Suprapubic skin (tissue), 4 donors: ENCODE data around the gene SLC9A5.

Experiments used
- CTCF ChIP-seq, 2 donors: fragments of 200-600 bp in 1 of 2; fragments of 450-650 bp in 1 of 2; sonication (generic) in 1 of 2; IDR thresholded peaks; one replicate each; pipeline ENCODE4 v1.5.1; 2016 to 2019; ENCODE audit warnings: antibody characterized with exemption in 2 of 2, mild to moderate bottlenecking in 1 of 2, moderate library complexity in 1 of 2
- POLR2A ChIP-seq, 2 donors: fragments of 450-650 bp; IDR thresholded peaks; one replicate each; pipeline ENCODE4 v1.6.1; 2017; ENCODE audit warnings: antibody characterized with exemption in 2 of 2, mild to moderate bottlenecking in 2 of 2, moderate library complexity in 2 of 2
- POLR2AphosphoS5 ChIP-seq, 3 donors: sonication (generic); formaldehyde crosslinking; IDR thresholded peaks; one replicate each; pipeline ENCODE4 v1.6.1; 2017; ENCODE audit warnings: antibody characterized with exemption in 3 of 3

- no peak for TF ChIP-seq POLR2A (IDR thresholded peaks at IDR 0.05)
- TF ChIP-seq CTCF (IDR thresholded peaks at IDR 0.05): no peak
- TF ChIP-seq POLR2AphosphoS5 (IDR thresholded peaks at IDR 0.05): no peak
These were observed 12.0 kb upstream of the SLC9A5 start for GRCh38 chr16:67236563-67237395.
